Measurements from ENCODE around the gene ADRA2C.

Gene ADRA2C

DNA sequence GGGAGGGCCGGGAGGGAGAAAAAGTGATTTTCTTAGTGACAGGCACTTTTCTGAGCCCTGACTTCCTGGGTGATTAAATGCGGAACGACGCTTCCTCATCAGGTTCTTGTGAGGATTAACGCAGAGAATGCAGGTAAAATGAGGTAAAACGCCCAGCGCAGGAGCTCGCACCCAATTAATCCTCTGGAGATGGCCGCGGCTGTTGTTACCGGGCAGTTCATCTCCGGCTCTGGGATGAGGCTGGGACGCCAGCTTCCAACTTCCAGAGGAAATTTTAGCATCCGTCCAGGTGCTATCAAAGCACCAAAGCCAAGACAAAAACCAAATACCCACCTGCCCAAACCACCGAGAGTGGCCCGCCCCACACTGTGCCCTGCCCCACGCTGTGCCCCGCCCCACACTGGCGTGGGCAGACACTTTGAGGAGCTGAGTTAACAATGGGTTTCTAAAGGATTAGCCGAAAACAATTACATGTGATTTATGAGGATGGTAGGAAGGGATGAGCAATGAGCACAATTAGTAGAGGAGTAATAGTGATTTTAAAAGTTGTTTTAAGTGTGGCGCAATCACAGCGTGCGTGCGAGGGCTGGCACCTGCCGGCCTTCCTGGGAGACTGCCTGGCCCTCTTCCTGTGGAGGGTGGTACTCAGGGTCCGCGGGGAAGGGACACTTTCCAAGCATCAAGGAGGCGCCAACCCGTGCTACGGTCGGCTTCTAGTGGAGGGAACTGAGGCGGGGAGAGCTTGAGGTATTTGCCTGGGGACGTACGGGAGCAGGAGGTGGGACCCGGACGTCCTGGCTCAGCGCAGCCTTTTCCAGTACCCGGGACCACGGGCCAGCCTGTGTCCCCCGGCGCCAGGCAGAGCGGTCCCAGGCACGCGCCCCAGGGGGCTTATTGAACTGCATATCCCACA is 41.6 kb upstream of the ADRA2C start:
- TF ChIP-seq ZBTB7A (IDR thresholded peaks at IDR 0.05; ENCODE audit: low read depth) (no peak), EGR1 (IDR thresholded peaks at IDR 0.05) (peak; percentile 60), CEBPB (IDR thresholded peaks at IDR 0.05) (peak; percentile 89), EP300 (IDR thresholded peaks at IDR 0.05; ENCODE audit: borderline replicate concordance) (no peak), CREB1 (IDR thresholded peaks at IDR 0.05; ENCODE audit: low read depth) (no peak)

DNA sequence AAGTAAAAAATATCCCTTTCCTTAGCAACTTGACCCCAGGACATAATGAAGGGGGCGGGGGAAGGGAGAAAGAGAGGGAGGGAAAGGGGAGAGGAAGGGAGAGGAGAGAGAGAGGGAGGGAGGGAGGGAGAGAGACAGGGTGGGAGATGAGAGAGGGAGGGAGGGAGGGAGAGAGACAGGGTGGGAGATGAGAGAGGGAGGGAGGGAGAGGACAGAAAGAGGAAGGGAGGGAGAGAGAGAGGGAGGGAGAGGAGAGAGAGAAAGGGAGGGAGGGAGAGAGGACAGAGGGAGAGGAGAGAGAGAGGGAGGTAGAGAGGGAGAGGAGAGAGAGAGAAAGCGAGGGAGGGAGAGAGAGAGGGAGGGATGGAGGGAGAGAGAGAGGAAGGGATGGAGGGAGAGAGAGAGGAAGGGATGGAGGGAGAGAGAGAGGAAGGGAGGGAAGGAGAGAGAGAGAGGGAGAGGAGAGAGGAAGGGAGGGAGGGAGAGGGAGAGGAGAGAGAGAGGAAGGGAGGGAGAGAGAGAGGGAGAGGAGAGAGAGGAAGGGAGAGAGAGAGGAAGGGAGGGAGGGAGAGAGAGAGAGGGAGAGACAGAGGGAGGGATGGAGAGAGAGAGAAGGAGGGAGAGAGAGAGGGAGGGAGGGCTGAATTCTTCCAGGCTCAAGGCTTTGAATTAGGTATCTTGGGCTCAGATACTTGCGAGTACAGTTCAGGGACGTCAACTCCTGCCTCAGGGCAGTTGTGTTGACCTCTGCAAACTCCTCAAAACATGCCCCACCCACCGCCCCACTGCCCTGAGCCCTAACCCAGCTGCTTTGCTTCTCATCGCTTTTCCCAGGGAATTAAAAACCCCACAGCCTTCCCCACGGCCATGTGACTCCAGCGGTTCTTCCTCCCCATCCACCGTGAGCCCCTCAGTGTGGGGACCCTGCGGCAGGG is 40.0 kb upstream of the ADRA2C start:
- no peak for TF ChIP-seq CREB1 (IDR thresholded peaks at IDR 0.05; ENCODE audit: low read depth)
- no peak for TF ChIP-seq EGR1 (IDR thresholded peaks at IDR 0.05)
- TF ChIP-seq EP300 (IDR thresholded peaks at IDR 0.05; ENCODE audit: borderline replicate concordance) = no peak
- no peak for TF ChIP-seq ZBTB7A (IDR thresholded peaks at IDR 0.05; ENCODE audit: low read depth)
- TF ChIP-seq NFIC (IDR thresholded peaks at IDR 0.05) = no peak
- TF ChIP-seq TEAD4 (IDR thresholded peaks at IDR 0.05) = no peak
- TF ChIP-seq, protein P1, sequence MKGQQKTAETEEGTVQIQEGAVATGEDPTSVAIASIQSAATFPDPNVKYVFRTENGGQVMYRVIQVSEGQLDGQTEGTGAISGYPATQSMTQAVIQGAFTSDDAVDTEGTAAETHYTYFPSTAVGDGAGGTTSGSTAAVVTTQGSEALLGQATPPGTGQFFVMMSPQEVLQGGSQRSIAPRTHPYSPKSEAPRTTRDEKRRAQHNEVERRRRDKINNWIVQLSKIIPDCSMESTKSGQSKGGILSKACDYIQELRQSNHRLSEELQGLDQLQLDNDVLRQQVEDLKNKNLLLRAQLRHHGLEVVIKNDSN (IDR thresholded peaks at IDR 0.05) = no peak
- no peak for TF ChIP-seq TAF1 (IDR thresholded peaks at IDR 0.05; ENCODE audit: low read depth)
- TF ChIP-seq, protein P2, sequence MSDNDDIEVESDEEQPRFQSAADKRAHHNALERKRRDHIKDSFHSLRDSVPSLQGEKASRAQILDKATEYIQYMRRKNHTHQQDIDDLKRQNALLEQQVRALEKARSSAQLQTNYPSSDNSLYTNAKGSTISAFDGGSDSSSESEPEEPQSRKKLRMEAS (IDR thresholded peaks at IDR 0.05) = no peak
- TF ChIP-seq YY1 (IDR thresholded peaks at IDR 0.05; ENCODE audit: low read depth) = no peak
- no peak for TF ChIP-seq TCF12 (IDR thresholded peaks at IDR 0.05; ENCODE audit: low read depth)
- TF ChIP-seq RAD21 (IDR thresholded peaks at IDR 0.05; ENCODE audit: low read depth) = no peak
- TF ChIP-seq, protein P3, sequence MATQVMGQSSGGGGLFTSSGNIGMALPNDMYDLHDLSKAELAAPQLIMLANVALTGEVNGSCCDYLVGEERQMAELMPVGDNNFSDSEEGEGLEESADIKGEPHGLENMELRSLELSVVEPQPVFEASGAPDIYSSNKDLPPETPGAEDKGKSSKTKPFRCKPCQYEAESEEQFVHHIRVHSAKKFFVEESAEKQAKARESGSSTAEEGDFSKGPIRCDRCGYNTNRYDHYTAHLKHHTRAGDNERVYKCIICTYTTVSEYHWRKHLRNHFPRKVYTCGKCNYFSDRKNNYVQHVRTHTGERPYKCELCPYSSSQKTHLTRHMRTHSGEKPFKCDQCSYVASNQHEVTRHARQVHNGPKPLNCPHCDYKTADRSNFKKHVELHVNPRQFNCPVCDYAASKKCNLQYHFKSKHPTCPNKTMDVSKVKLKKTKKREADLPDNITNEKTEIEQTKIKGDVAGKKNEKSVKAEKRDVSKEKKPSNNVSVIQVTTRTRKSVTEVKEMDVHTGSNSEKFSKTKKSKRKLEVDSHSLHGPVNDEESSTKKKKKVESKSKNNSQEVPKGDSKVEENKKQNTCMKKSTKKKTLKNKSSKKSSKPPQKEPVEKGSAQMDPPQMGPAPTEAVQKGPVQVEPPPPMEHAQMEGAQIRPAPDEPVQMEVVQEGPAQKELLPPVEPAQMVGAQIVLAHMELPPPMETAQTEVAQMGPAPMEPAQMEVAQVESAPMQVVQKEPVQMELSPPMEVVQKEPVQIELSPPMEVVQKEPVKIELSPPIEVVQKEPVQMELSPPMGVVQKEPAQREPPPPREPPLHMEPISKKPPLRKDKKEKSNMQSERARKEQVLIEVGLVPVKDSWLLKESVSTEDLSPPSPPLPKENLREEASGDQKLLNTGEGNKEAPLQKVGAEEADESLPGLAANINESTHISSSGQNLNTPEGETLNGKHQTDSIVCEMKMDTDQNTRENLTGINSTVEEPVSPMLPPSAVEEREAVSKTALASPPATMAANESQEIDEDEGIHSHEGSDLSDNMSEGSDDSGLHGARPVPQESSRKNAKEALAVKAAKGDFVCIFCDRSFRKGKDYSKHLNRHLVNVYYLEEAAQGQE (IDR thresholded peaks at IDR 0.05; ENCODE audit: low read depth) = no peak
- TF ChIP-seq CEBPB (IDR thresholded peaks at IDR 0.05) = no peak
- TF ChIP-seq FOXM1 (IDR thresholded peaks at IDR 0.05; ENCODE audit: borderline replicate concordance, low read depth) = no peak

DNA sequence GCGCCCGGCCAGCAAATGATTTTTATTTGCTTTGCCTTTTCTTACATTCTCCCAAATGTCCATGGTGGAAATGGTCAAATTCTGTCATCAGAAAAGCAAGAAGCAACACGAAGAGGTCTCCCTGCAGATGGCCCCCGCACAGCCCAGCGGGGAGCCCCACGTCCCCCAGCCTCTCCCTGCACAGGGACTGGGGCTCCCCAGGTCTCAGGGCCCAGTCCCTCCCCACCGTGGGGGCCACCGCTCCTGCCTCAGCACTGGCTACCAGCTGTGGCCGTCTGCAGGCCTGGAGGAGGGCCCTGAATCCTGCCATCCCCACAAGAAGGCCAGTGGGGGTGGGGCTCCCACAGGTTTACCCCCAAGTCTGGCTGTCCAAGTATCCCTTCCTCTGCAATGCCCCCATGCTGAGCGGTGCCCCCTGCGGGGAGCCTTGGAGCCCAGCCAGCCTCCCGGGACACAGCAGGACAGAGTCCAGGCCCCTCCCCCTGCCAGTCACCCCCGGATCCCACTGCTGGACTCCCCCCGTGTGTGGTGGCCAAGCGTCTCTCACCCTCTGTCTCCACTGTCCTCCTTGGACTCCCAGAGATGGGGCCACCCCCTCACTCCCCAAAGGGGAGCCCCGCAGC is 38.2 kb upstream of the ADRA2C start:
- no peak for TF ChIP-seq CEBPB (IDR thresholded peaks at IDR 0.05)
- TF ChIP-seq ZBTB7A (IDR thresholded peaks at IDR 0.05; ENCODE audit: low read depth) = peak; percentile 86
- no peak for TF ChIP-seq TAF1 (IDR thresholded peaks at IDR 0.05; ENCODE audit: low read depth)
- no peak for TF ChIP-seq FOXM1 (IDR thresholded peaks at IDR 0.05; ENCODE audit: borderline replicate concordance, low read depth)
- peak; percentile 36; the same call in 1 of the 2 replicates for TF ChIP-seq TEAD4 (IDR thresholded peaks at IDR 0.05)
- TF ChIP-seq EP300 (IDR thresholded peaks at IDR 0.05; ENCODE audit: borderline replicate concordance) = peak; percentile 58
- TF ChIP-seq CREB1 (IDR thresholded peaks at IDR 0.05; ENCODE audit: low read depth) = no peak
- no peak for TF ChIP-seq YY1 (IDR thresholded peaks at IDR 0.05; ENCODE audit: low read depth)
- TF ChIP-seq RAD21 (IDR thresholded peaks at IDR 0.05; ENCODE audit: low read depth) = no peak
- TF ChIP-seq NFIC (IDR thresholded peaks at IDR 0.05) = peak; percentile 83

DNA sequence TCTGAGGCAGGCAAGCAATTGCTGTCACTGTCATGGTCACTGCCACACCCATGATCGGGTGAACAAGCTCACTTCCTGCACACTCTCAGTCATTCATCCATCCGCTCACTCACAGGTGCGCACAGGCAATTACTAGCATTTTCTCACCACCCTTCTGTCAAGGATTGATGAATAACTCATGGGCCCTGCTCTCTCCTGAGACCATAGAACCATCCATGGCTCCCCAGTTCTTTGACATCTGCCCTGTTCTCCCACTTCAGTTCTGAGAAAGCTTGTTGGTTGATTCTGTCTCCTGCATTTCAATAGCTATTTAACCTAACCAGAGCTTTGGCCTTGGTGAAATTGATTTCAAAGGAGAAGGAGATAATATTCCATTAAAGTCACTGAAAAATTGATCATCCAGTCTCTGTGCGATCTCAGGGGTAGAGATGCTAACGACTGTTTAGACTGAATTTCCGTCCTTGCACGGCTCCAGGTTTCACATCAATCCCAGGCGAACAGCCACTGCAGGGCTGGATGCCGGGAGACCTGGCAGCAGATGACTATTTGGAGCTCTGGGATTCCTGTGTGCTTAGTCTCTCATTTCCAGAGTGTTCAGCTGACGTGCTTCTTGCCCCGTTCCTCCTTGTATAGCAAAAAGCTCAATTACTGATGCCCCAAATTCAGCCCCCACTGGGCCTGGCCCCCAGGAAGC is 36.9 kb upstream of the ADRA2C start:
- TF ChIP-seq TAF1 (IDR thresholded peaks at IDR 0.05; ENCODE audit: low read depth) (no peak), RAD21 (IDR thresholded peaks at IDR 0.05; ENCODE audit: low read depth) (no peak), TEAD4 (IDR thresholded peaks at IDR 0.05) (no peak), FOXM1 (IDR thresholded peaks at IDR 0.05; ENCODE audit: borderline replicate concordance, low read depth) (no peak), ZBTB7A (IDR thresholded peaks at IDR 0.05; ENCODE audit: low read depth) (no peak), CEBPB (IDR thresholded peaks at IDR 0.05) (no peak), NFIC (IDR thresholded peaks at IDR 0.05) (no peak), TCF12 (IDR thresholded peaks at IDR 0.05; ENCODE audit: low read depth) (no peak), EP300 (IDR thresholded peaks at IDR 0.05; ENCODE audit: borderline replicate concordance) (no peak), EGR1 (IDR thresholded peaks at IDR 0.05) (no peak), CREB1 (IDR thresholded peaks at IDR 0.05; ENCODE audit: low read depth) (no peak), YY1 (IDR thresholded peaks at IDR 0.05; ENCODE audit: low read depth) (no peak)
- TF ChIP-seq, protein P3 (IDR thresholded peaks at IDR 0.05; ENCODE audit: low read depth) = no peak
- TF ChIP-seq, protein P2 (IDR thresholded peaks at IDR 0.05) = no peak
- TF ChIP-seq, protein P1 (IDR thresholded peaks at IDR 0.05) = no peak
